Epithelial cell of prostate (primary cell): ENCODE results near the gene MFAP2.
"Not testable (repeated sequence)": the region's sequence is repeated elsewhere in the genome, so short reads cannot be mapped to it uniquely, and the experiment has no call there.

Experiments
- DNase-seq: peaks from one replicate; pipeline ENCODE4 v3.0.0-alpha.2; 2011; ENCODE audit warnings: low read depth, low spot score
- H3K27ac ChIP-seq: fragments of 450-650 bp; 2 replicates; pipeline ENCODE4 v1.5.1; 2017; ENCODE audit warnings: mild to moderate bottlenecking

MFAP2 gene

GRCh38 chr1:16967095-16967575 is 13.3 kb downstream of the MFAP2 start:
- no peak overlapping the region for H3K27ac ChIP-seq
- DNase-seq = no peak

DNA sequence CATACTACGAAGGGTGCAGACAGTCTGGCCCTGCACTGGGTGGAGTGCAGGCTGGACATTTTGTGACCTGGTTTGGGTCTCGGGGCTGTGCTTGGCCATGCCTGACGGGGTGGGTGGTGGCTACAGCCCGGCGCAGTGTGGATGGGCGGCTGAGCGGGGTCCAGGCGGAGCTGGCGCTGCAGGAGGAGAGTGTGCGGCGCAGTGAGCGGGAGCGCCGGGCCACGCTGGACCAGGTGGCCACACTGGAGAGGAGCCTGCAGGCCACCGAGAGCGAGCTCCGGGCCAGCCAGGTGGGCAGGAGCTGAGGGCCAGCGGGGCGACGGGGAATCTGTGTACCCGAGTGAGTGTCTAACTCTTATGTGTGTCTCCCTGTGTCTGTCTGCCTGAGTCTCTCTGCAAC is 14.1 kb downstream of the MFAP2 start:
- DNase-seq = no peak
- no peak overlapping the region for H3K27ac ChIP-seq

GRCh38 chr1:16965486-16966067 is 14.8 kb downstream of the MFAP2 start:
- no peak overlapping the region for H3K27ac ChIP-seq
- no peak for DNase-seq

GRCh38 chr1:16964169-16964568 is 16.3 kb downstream of the MFAP2 start:
- DNase-seq, H3K27ac ChIP-seq: not testable (repeated sequence)

DNA sequence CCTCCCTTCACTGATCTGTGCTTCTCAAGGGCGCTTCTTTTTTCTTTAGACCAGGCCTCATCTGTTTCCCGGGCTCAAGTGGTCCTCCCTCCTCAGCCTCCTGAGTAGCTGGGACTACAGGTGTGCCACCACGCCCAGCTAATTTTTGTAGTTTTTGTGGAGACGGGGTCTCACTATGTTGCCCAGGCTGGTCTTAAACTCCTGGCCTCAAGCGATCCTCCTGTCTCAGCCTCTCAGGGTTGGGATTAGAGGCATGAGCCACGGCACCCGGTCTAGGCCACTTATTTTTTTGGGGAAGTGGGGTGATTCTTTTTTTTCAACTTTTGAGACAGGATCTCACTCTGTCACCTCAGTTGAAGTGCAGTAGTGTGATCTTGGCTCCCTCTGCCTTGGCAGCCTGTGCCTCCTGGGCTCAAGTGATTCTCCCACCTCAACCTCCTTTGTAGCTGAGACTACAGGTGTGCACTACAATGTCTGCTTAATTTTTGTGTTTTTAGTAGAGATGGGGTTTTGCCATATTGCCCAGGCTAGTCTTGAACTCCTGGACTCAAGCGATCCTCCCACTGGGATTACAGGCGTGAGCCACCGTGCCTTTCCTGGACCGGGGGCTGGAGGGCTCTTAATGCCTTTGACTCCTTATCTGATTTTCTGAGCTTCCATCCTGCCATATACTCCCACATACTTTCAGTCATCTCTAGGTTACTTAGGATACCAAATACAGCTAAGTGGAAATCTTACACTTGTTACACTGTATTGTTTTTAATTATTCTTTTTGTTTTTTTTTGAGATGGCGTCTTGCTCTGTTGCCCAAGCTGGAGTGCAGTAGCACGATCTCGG is 18.9 kb downstream of the MFAP2 start:
- no peak overlapping the region for H3K27ac ChIP-seq
- DNase-seq = no peak

GRCh38 chr1:16960560-16961296 is 19.7 kb downstream of the MFAP2 start:
- no peak for DNase-seq
- H3K27ac ChIP-seq = no peak overlapping the region

- DNase-seq = no peak
- no peak overlapping the region for H3K27ac ChIP-seq
Observed at GRCh38 chr1:16958475-16958874, 21.9 kb downstream of the MFAP2 start.

GRCh38 chr1:16957731-16958130 is 22.7 kb downstream of the MFAP2 start:
- no peak for DNase-seq
- no peak overlapping the region for H3K27ac ChIP-seq

- no peak for DNase-seq
- H3K27ac ChIP-seq = no peak overlapping the region
Observed at GRCh38 chr1:16956775-16957174, 23.6 kb downstream of the MFAP2 start.

DNA sequence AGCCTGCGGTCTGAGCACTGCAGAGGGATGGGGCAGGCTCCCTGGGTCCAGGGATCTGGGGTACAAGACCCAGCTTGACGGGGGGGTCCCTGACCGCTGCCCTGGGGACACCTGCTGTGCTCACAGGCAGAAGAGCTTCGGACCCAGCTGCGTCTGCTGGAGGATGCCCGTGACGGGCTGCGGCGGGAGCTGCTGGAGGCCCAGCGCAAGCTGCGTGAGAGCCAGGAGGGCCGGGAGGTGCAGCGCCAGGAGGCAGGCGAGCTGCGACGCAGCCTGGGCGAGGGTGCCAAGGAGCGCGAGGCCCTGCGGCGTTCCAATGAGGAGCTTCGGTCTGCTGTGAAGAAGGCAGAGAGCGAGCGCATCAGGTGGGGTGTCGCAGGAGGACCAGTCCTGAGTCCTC is 25.2 kb downstream of the MFAP2 start:
- DNase-seq = no peak
- no peak overlapping the region for H3K27ac ChIP-seq

GRCh38 chr1:16954579-16954978 is 25.8 kb downstream of the MFAP2 start:
- DNase-seq = no peak
- H3K27ac ChIP-seq = no peak overlapping the region

GRCh38 chr1:16952376-16952775 is 28.0 kb downstream of the MFAP2 start:
- not testable (repeated sequence) for DNase-seq, H3K27ac ChIP-seq

DNA sequence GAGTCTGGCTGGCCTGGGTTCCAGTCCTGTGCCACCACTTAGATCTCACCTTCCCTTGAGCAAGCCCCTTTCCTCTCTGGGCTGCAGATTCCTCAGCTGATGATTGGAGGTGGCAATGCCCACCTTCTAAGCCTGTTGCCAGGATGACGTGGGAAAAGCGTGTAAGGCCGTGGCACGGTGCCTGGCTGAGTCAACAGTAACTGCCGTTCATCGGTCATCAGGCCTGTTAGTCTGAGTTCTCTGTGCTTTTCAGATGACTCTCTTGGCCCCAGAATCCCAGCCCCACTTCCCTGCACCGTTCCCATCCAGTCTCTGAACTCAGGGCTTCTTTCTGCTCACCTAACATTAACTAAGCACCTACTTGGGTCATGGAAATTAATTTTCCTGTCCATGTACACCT is 31.4 kb downstream of the MFAP2 start:
- peak; percentile 59 for DNase-seq
- H3K27ac ChIP-seq = peak overlapping the region; percentile 55

DNA sequence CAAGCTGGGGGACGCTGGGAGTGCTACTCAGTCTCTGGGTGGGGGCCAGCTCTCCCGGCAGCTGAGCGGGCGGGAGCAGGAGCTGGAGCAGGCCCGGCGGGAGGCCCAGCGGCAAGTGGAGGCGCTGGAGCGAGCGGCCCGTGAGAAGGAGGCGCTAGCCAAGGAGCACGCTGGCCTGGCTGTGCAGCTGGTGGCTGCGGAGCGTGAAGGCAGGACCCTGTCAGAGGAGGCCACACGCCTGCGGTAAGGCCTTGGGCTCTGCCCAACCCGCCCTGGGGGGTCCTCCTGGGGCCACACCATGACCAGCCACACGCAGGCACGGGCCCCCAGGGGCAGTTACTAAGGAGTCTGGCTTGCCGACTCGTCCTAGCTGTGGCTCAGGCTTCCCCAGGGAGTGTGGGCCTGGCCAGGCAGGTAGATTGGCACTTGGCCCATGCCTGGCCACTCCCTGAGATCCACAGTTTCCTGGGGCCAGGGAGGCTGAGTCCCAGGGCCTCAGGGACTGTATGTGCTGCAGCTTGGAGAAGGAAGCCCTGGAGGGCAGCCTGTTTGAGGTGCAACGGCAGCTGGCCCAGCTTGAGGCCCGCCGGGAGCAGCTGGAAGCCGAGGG is 32.0 kb downstream of the MFAP2 start:
- peak; percentile 81 for DNase-seq

GRCh38 chr1:16946646-16947045 is 33.8 kb downstream of the MFAP2 start:
- DNase-seq = no peak
- no peak overlapping the region for H3K27ac ChIP-seq

More for the DNA sequence above, 32.0 kb downstream of the MFAP2 start:
- H3K27ac ChIP-seq = peak overlapping the region; percentile 55

- not testable (repeated sequence) for H3K27ac ChIP-seq, DNase-seq
Observed at GRCh38 chr1:16946185-16946584, 34.2 kb downstream of the MFAP2 start.

- not testable (repeated sequence) for H3K27ac ChIP-seq, DNase-seq
Observed at GRCh38 chr1:16945512-16945911, 34.9 kb downstream of the MFAP2 start.

GRCh38 chr1:16944038-16944437 is 36.4 kb downstream of the MFAP2 start:
- no peak for DNase-seq

DNA sequence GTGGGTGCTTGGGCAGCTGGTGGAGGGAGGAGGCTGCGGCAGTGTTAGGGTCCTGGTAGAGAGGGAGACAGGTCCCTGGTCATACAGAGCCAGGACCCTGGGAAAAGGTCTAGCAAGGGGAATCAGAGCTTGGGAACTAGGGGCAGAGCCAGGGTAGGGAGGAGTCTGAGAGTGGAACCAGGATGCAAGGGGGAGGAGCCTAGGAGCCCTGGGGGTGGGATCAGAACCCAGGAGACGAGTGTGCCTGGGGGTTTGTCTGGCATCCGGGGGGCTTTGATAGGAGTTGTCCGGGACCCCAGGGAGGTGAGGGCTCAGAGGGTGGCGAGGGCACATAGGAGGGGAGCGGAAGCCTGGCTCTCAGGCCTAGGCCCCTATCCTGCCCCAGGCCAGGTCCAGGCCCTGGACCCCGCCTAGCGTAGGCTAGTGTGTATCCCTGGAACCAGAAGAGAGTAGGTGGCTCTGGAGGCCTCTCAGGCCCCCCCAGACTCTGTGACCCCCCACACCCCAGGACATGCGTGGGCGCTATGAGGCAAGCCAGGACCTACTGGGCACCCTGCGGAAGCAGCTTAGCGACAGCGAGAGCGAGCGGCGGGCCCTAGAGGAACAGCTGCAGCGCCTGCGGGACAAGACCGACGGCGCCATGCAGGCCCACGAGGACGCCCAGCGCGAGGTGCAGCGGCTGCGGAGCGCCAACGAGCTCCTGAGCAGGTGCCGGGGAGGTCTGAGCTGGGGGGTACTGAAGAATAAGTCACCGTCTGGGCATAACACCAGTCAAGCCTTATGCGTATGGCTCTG is 40.8 kb downstream of the MFAP2 start:
- DNase-seq, H3K27ac ChIP-seq: not testable (repeated sequence)

More at GRCh38 chr1:16944038-16944437, 36.4 kb downstream of the MFAP2 start:
- H3K27ac ChIP-seq = no peak overlapping the region
